Lower leg skin (tissue), 4 donors: ENCODE results near the gene SCNN1B. TPM values are rescaled to one million over a fixed set of nuclear protein-coding genes. Genes with fewer than 3 reads are reported as not detected.
"Not testable (repeated sequence)": the region's sequence is repeated elsewhere in the genome, so short reads cannot be mapped to it uniquely, and the experiment has no call there.

ENCODE experiments used
- DNase-seq, 2 donors: peaks; one replicate each; pipeline ENCODE4 v3.0.0-alpha.2; 2019; ENCODE audit warnings: low spot score in 2 of 2
- H3K4me3 ChIP-seq: fragments of 200-600 bp; sonication (generic); 2 replicates; pipeline ENCODE4 v1.5.1; 2017; ENCODE audit warnings: mild to moderate bottlenecking, low read depth; ENCODE audit not compliant: poor library complexity, severe bottlenecking
- CTCF ChIP-seq, 3 donors: fragments of 450-650 bp; IDR thresholded peaks; one replicate each; pipeline ENCODE4 v1.5.1; 2016; ENCODE audit warnings: antibody characterized with exemption in 3 of 3, mild to moderate bottlenecking in 3 of 3, moderate library complexity in 2 of 3
- POLR2A ChIP-seq, 2 donors: fragments of 450-650 bp; IDR thresholded peaks; one replicate each; pipeline ENCODE4 v1.6.1; 2016 to 2017; ENCODE audit warnings: antibody characterized with exemption in 2 of 2, mild to moderate bottlenecking in 1 of 2, moderate library complexity in 1 of 2
- WGBS, 2 donors: methylation state at CpG; one replicate each; pipeline ENCODE4 v1.1.5; 2018; 5-methylcytosine and 5-hydroxymethylcytosine counted together
- intact Hi-C: fragments of 100-400 bp; cut with DNase I; formaldehyde crosslinking; loops from one replicate; pipeline ENCODE4 v1.15.0; 2023; ENCODE audit warnings: low total_unique reads
- total RNA-seq, 4 donors: library from RNA; depleted of rRNA; stranded (reverse); fragments of >200 nt; gene quantifications; one replicate each; pipeline ENCODE4 v1.1.0, GENCODE V29; 2016

Gene SCNN1B
- total RNA-seq, 4 donors from 2014 or later, result 33.4 to 91.4 (median 76.6) TPM

- intact Hi-C loops, result no loop called here
- H3K4me3 ChIP-seq, result no peak overlapping the region
- WGBS, 2 donors, result 95 to 97% methylated on average over 2 of the region's 2 CpGs
- no peak for DNase-seq
- no peak for TF ChIP-seq CTCF (IDR thresholded peaks at IDR 0.05)
- no peak for TF ChIP-seq POLR2A (IDR thresholded peaks at IDR 0.05)
Measured at GRCh38 chr16:23397464-23397863, 95.4 kb downstream of the SCNN1B start.

GRCh38 chr16:23398987-23399805, 97.1 kb downstream of the SCNN1B start:
- 82 to 84% methylated on average over 17 of the region's 17 CpGs for WGBS, 2 donors
- no peak for TF ChIP-seq CTCF (IDR thresholded peaks at IDR 0.05)
- TF ChIP-seq POLR2A (IDR thresholded peaks at IDR 0.05), result no peak
- intact Hi-C loops, result no loop called here
- DNase-seq, result no peak
- H3K4me3 ChIP-seq, result no peak overlapping the region

GRCh38 chr16:23400447-23400846, 98.3 kb downstream of the SCNN1B start:
- 88 to 89% methylated on average over 7 of the region's 7 CpGs for WGBS, 2 donors
- DNase-seq, H3K4me3 ChIP-seq, intact Hi-C loops: not testable (repeated sequence)

GRCh38 chr16:23401139-23401538, 99.0 kb downstream of the SCNN1B start:
- H3K4me3 ChIP-seq, result no peak overlapping the region
- DNase-seq, result no peak
- 91 to 94% methylated on average over 8 of the region's 8 CpGs for WGBS, 2 donors

GRCh38 chr16:23402100-23402499, 100.0 kb downstream of the SCNN1B start:
- no peak for DNase-seq
- TF ChIP-seq CTCF (IDR thresholded peaks at IDR 0.05) (no peak), POLR2A (IDR thresholded peaks at IDR 0.05) (no peak)
- intact Hi-C loops, result no loop called here
- no peak overlapping the region for H3K4me3 ChIP-seq
- 97 to 98% methylated on average over 2 of the region's 2 CpGs for WGBS, 2 donors

More at GRCh38 chr16:23401139-23401538, 99.0 kb downstream of the SCNN1B start:
- intact Hi-C loops, result no loop called here
- no peak for TF ChIP-seq CTCF (IDR thresholded peaks at IDR 0.05)
- no peak for TF ChIP-seq POLR2A (IDR thresholded peaks at IDR 0.05)

- no peak for TF ChIP-seq CTCF (IDR thresholded peaks at IDR 0.05)
- no peak for TF ChIP-seq POLR2A (IDR thresholded peaks at IDR 0.05)
- no peak overlapping the region for H3K4me3 ChIP-seq
- DNase-seq, result no peak
- 87% methylated on average over 11 of the region's 11 CpGs for WGBS, 2 donors
- intact Hi-C loops, result no loop called here
Measured at GRCh38 chr16:23403547-23403946, 101.4 kb downstream of the SCNN1B start.
